H9 (cell line): ENCODE data around the gene SLC37A2. TPM values are rescaled to one million over a fixed set of nuclear protein-coding genes. Genes with fewer than 3 reads are reported as not detected.
A peak's percentile ranks its signal among the peaks of the same experiment; 100 is the strongest.

Experiments used
- DNase-seq: peaks from one replicate; pipeline ENCODE4 v3.0.0-alpha.2; 2017
- H2AFZ ChIP-seq: one replicate; pipeline ENCODE4 v1.6.1; 2013; ENCODE audit warnings: mild to moderate bottlenecking, low read length, control low read depth, moderate library complexity
- H2AK5ac ChIP-seq: 2 replicates; pipeline ENCODE4 v1.6.1; 2013; ENCODE audit warnings: low read length, control low read depth, mixed read lengths; ENCODE audit not compliant: insufficient read length
- H2BK120ac ChIP-seq: one replicate; pipeline ENCODE4 v1.6.1; 2013; ENCODE audit warnings: low read depth, mild to moderate bottlenecking, low read length, control low read depth, inconsistent platforms; ENCODE audit not compliant: poor library complexity, severe bottlenecking
- H2BK12ac ChIP-seq: 2 replicates; pipeline ENCODE4 v1.6.1; 2013; ENCODE audit warnings: low read length, control low read depth, mixed read lengths, low read depth; ENCODE audit not compliant: insufficient read length
- H2BK15ac ChIP-seq: 2 replicates; pipeline ENCODE4 v1.6.1; 2013; ENCODE audit warnings: low read depth, low read length, control low read depth
- H2BK20ac ChIP-seq: one replicate; pipeline ENCODE4 v1.6.1; 2013; ENCODE audit warnings: low read depth, mild to moderate bottlenecking, low read length, control low read depth, inconsistent platforms; ENCODE audit not compliant: poor library complexity, severe bottlenecking
- H2BK5ac ChIP-seq: 2 replicates; pipeline ENCODE4 v1.6.1; 2013; ENCODE audit warnings: low read length, control low read depth, mixed read lengths; ENCODE audit not compliant: insufficient read length
- H3K14ac ChIP-seq: 2 replicates; pipeline ENCODE4 v1.6.1; 2013; ENCODE audit warnings: low read length, control low read depth; ENCODE audit not compliant: insufficient read depth
- H3K18ac ChIP-seq: 2 replicates; pipeline ENCODE4 v1.6.1; 2013; ENCODE audit warnings: low read depth, mild to moderate bottlenecking, mixed read lengths, low read length, control low read depth; ENCODE audit not compliant: insufficient read length
- H3K23ac ChIP-seq: 2 replicates; pipeline ENCODE4 v1.6.1; 2013; ENCODE audit warnings: low read length, control low read depth, mixed read lengths, low read depth; ENCODE audit not compliant: insufficient read length
- H3K23me2 ChIP-seq: 2 replicates; pipeline ENCODE4 v1.6.1; 2013; ENCODE audit warnings: low read depth, mild to moderate bottlenecking, mixed read lengths, low read length, control low read depth; ENCODE audit not compliant: insufficient read length, poor library complexity, severe bottlenecking
- H3K27ac ChIP-seq: 2 replicates; pipeline ENCODE4 v1.5.1; 2013; ENCODE audit warnings: low read length, control low read depth, mixed read lengths, low read depth; ENCODE audit not compliant: insufficient read length
- H3K27me3 ChIP-seq: 2 replicates; pipeline ENCODE4 v1.6.1; 2013; ENCODE audit warnings: low read length, control low read depth, inconsistent platforms; ENCODE audit not compliant: insufficient read depth
- H3K4ac ChIP-seq: 2 replicates; pipeline ENCODE4 v1.6.1; 2013; ENCODE audit warnings: low read depth, mild to moderate bottlenecking, control low read depth, inconsistent platforms, low read length, moderate library complexity
- H3K4me1 ChIP-seq: 2 replicates; pipeline ENCODE4 v1.6.1; 2013; ENCODE audit warnings: low read length, control low read depth, inconsistent platforms; ENCODE audit not compliant: insufficient read depth
- H3K4me2 ChIP-seq: 2 replicates; pipeline ENCODE4 v1.6.1; 2013; ENCODE audit warnings: low read length, control low read depth, mixed read lengths; ENCODE audit not compliant: insufficient read length, insufficient read depth
- H3K56ac ChIP-seq: 2 replicates; pipeline ENCODE4 v1.6.1; 2013; ENCODE audit warnings: low read depth, mild to moderate bottlenecking, mixed read lengths, low read length, control low read depth; ENCODE audit not compliant: insufficient read length
- H3K79me1 ChIP-seq: 2 replicates; pipeline ENCODE4 v1.6.1; 2013; ENCODE audit warnings: low read depth, mild to moderate bottlenecking, moderate library complexity, low read length, control low read depth, inconsistent platforms; ENCODE audit not compliant: insufficient read depth, poor library complexity, severe bottlenecking
- H3K79me2 ChIP-seq: 2 replicates; pipeline ENCODE4 v1.6.1; 2013; ENCODE audit warnings: low read length, control low read depth, inconsistent platforms; ENCODE audit not compliant: insufficient read depth
- H3K9ac ChIP-seq: 2 replicates; pipeline ENCODE4 v1.6.1; 2013; ENCODE audit warnings: low read length, control low read depth, mixed read lengths; ENCODE audit not compliant: insufficient read length; ENCODE audit errors: extremely low read depth
- H3K9me3 ChIP-seq: one replicate; pipeline ENCODE4 v1.6.1; 2013; ENCODE audit warnings: low read depth, low read length, inconsistent platforms; ENCODE audit not compliant: control insufficient read depth
- H3T11ph ChIP-seq: one replicate; pipeline ENCODE4 v1.6.1; 2013; ENCODE audit warnings: mild to moderate bottlenecking, low read length, control low read depth, inconsistent platforms
- H4K20me1 ChIP-seq: one replicate; pipeline ENCODE4 v1.6.1; 2013; ENCODE audit not compliant: control insufficient read depth, insufficient read length, insufficient read depth
- H4K5ac ChIP-seq: 2 replicates; pipeline ENCODE4 v1.6.1; 2013; ENCODE audit warnings: low read depth, mild to moderate bottlenecking, mixed read lengths, low read length, control low read depth; ENCODE audit not compliant: insufficient read length
- H4K8ac ChIP-seq: replicated peaks from 2 replicates; pipeline ENCODE4 v1.6.1; 2013; ENCODE audit warnings: low read length, control low read depth, mixed read lengths, low read depth; ENCODE audit not compliant: insufficient read length
- H4K91ac ChIP-seq: 2 replicates; pipeline ENCODE4 v1.6.1; 2013; ENCODE audit warnings: low read depth, mild to moderate bottlenecking, moderate library complexity, mixed read lengths, low read length, control low read depth; ENCODE audit not compliant: insufficient read length
- H3K27ac Mint-ChIP-seq, 3 experiments: 2 replicates in 2 of 3; 3 replicates in 1 of 3; pipeline ENCODE4 v1.8.0; 2020 to 2021; ENCODE audit warnings: mixed read lengths in 3 of 3, mild to moderate bottlenecking in 1 of 3, moderate library complexity in 1 of 3
- H3K27me3 Mint-ChIP-seq: 2 replicates; pipeline ENCODE4 v1.8.0; 2021; ENCODE audit warnings: low read depth, mild to moderate bottlenecking, moderate library complexity, mixed read lengths
- H3K36me3 Mint-ChIP-seq, 3 experiments: 2 replicates in 2 of 3; 3 replicates in 1 of 3; pipeline ENCODE4 v1.8.0; 2020 to 2021; ENCODE audit warnings: low read depth in 3 of 3, mixed read lengths in 3 of 3; ENCODE audit not compliant: insufficient read depth in 1 of 3
- H3K4me1 Mint-ChIP-seq, 2 experiments: 2 replicates each; pipeline ENCODE4 v1.8.0; 2020; ENCODE audit warnings: mixed read lengths in 2 of 2
- H3K4me3 Mint-ChIP-seq, 2 experiments: 2 replicates in 1 of 2; 3 replicates in 1 of 2; pipeline ENCODE4 v1.8.0; 2020 to 2021; ENCODE audit warnings: mild to moderate bottlenecking in 2 of 2, mixed read lengths in 2 of 2, moderate library complexity in 1 of 2
- H3K9me3 Mint-ChIP-seq, 2 experiments: 2 replicates in 1 of 2; 3 replicates in 1 of 2; pipeline ENCODE4 v1.8.0; 2020; ENCODE audit warnings: mild to moderate bottlenecking in 2 of 2, mixed read lengths in 2 of 2, moderate library complexity in 1 of 2
- CTCF ChIP-seq: fragments of 200-600 bp; sonication (generic); conservative IDR thresholded peaks from 3 replicates; pipeline ENCODE4 v1.8.0; 2021; ENCODE audit warnings: antibody characterized with exemption, mild to moderate bottlenecking
- WGBS: extraction: QIAGEN DNeasy Blood & Tissue Kit; methylation state at CpG from one replicate; pipeline ENCODE4 v1.1.7; 2013; ENCODE audit warnings: missing lambda C conversion rate, low lambda C conversion rate, mixed read lengths; ENCODE audit not compliant: insufficient read length; ENCODE audit errors: extremely low coverage; 5-methylcytosine and 5-hydroxymethylcytosine counted together
- total RNA-seq: library from RNA; stranded (reverse); gene quantifications from 2 replicates; pipeline ENCODE4 v1.2.1, GENCODE V29; 2021

SLC37A2 gene
- total RNA-seq, 1 experiment from 2014 or later: 1.2 TPM

- H2BK120ac ChIP-seq: no peak overlapping the region
- H3K4ac ChIP-seq: no peak overlapping the region
- Mint-ChIP-seq H3K4me1 (peaks cover 8 to 9% of the 10 kb centered on the region in 2 experiments), H3K4me3 (peak overlapping the region; percentile 73 to 89), H3K27ac (no peak overlapping the region), H3K27me3 (peaks cover 65% of the 10 kb centered on the region), H3K9me3 (no peaks in the 10 kb centered on the region), H3K36me3 (no peaks in the 10 kb centered on the region)
- H3K4me1 ChIP-seq: no peaks in the 10 kb centered on the region
- H2BK20ac ChIP-seq: no peak overlapping the region
- H3K56ac ChIP-seq: no peak overlapping the region
- no peak overlapping the region for H2BK5ac ChIP-seq
- H3K18ac ChIP-seq: no peak overlapping the region
- no peak overlapping the region for H4K91ac ChIP-seq
- H3K23me2 ChIP-seq: peaks cover 15% of the 10 kb centered on the region
- peak overlapping the region; percentile 60 for H2AFZ ChIP-seq
- no peaks in the 10 kb centered on the region for H3K79me1 ChIP-seq
- no peaks in the 10 kb centered on the region for H3K9me3 ChIP-seq
- H3K9ac ChIP-seq: no peak overlapping the region
- no peaks in the 10 kb centered on the region for H4K20me1 ChIP-seq
- no peak overlapping the region for H4K5ac ChIP-seq
- no peak overlapping the region for H4K8ac ChIP-seq
- DNase-seq: peak; percentile 56
- H2AK5ac ChIP-seq: no peak overlapping the region
- no peak overlapping the region for H2BK12ac ChIP-seq
- H3K23ac ChIP-seq: no peak overlapping the region
- TF ChIP-seq CTCF: no peak
- peak overlapping the region; percentile 78 for H3K4me2 ChIP-seq
- H3K79me2 ChIP-seq: no peaks in the 10 kb centered on the region
- H2BK15ac ChIP-seq: no peak overlapping the region
- no peak overlapping the region for H3T11ph ChIP-seq
- H3K27ac ChIP-seq: no peak overlapping the region
- no CpG with 5 or more reads among the region's 38 CpGs for WGBS
- peaks cover 9% of the 10 kb centered on the region for H3K27me3 ChIP-seq
- H3K14ac ChIP-seq: no peak overlapping the region; the same call in 1 of the 2 replicates
Observed at GRCh38 chr11:125063429-125064043, 431 bp downstream of the SLC37A2 start.
